H1 (cell line): ENCODE measurements around the gene MICU1. TPM values are rescaled to one million over a fixed set of nuclear protein-coding genes. Genes with fewer than 3 reads are reported as not detected.

ENCODE experiments used
- CTCF ChIA-PET: fragments of 300-600 bp; sonication (Branson Sonifier 250); formaldehyde crosslinking; loops from one replicate; lab custom pipeline; 2021; ENCODE audit not compliant: partially characterized antibody; lab: Charles Lee
- POLR2A ChIA-PET: fragments of 300-600 bp; sonication (Branson Sonifier 250); formaldehyde crosslinking; loops from one replicate; lab custom pipeline; 2021; ENCODE audit warnings: inconsistent platforms; ENCODE audit not compliant: partially characterized antibody; lab: Charles Lee
- DNase-seq, 2 experiments: peaks; one replicate each; pipeline versions ENCODE4 v3.0.0 to v3.0.0-alpha.2; 2010 to 2022; ENCODE audit warnings: low spot score in 2 of 2, low read depth in 1 of 2, mixed read lengths in 1 of 2
- FAIRE-seq: peaks from 2 replicates; lab custom pipeline; 2011; peaks lifted over from hg19 to GRCh38; lab: Jason Lieb, UNC
- H2AFZ ChIP-seq: 2 replicates; pipeline ENCODE4 v1.8.1; 2012; ENCODE audit warnings: low read length, inconsistent platforms
- H2AK5ac ChIP-seq: 2 replicates; pipeline ENCODE4 v1.6.1; 2013; ENCODE audit warnings: low read depth, low read length
- H2BK120ac ChIP-seq: replicated peaks from 2 replicates; pipeline ENCODE3; 2013; ENCODE audit warnings: low read depth, low read length, inconsistent platforms
- H2BK12ac ChIP-seq: 2 replicates; pipeline ENCODE4 v1.6.1; 2013; ENCODE audit warnings: low read depth, low read length
- H2BK15ac ChIP-seq: 2 replicates; pipeline ENCODE4 v1.6.1; 2013; ENCODE audit warnings: low read length
- H2BK20ac ChIP-seq: 2 replicates; pipeline ENCODE4 v1.6.1; 2013; ENCODE audit warnings: low read length
- H2BK5ac ChIP-seq: 2 replicates; pipeline ENCODE4 v1.6.1; 2013; ENCODE audit warnings: low read depth, low read length
- H3K14ac ChIP-seq: 2 replicates; pipeline ENCODE4 v1.6.1; 2013; ENCODE audit warnings: inconsistent platforms; ENCODE audit not compliant: insufficient read length
- H3K18ac ChIP-seq: 2 replicates; pipeline ENCODE4 v1.6.1; 2013; ENCODE audit warnings: low read length; ENCODE audit errors: extremely low read depth
- H3K23ac ChIP-seq: 2 replicates; pipeline ENCODE4 v1.6.1; 2013; ENCODE audit warnings: inconsistent platforms; ENCODE audit not compliant: insufficient read length
- H3K23me2 ChIP-seq: 2 replicates; pipeline ENCODE4 v1.6.1; 2013; ENCODE audit warnings: low read depth, low read length
- H3K27ac ChIP-seq: 2 replicates; pipeline ENCODE4 v1.6.1; 2011; ENCODE audit warnings: low read depth, low read length, inconsistent platforms
- H3K27me3 ChIP-seq, 4 experiments: replicated peaks in 1 of 4; 1 replicate in 1 of 4; 2 replicates in 3 of 4; pipeline versions ENCODE4 v1.6.1 to v1.8.1; 2011 to 2013; ENCODE audit warnings: low read length in 3 of 4, mild to moderate bottlenecking in 3 of 4, inconsistent platforms in 2 of 4, mixed read lengths in 2 of 4, moderate library complexity in 1 of 4; ENCODE audit not compliant: control insufficient read depth in 3 of 4, insufficient read depth in 3 of 4; ENCODE audit errors: extremely low read depth in 1 of 4
- H3K36me3 ChIP-seq, 4 experiments: 2 replicates each; pipeline versions ENCODE4 v1.6.1 to v1.8.1; 2011 to 2013; ENCODE audit warnings: mild to moderate bottlenecking in 4 of 4, low read length in 3 of 4, moderate library complexity in 2 of 4, control low read depth in 1 of 4, inconsistent platforms in 1 of 4; ENCODE audit not compliant: insufficient read depth in 4 of 4, control insufficient read depth in 2 of 4
- H3K4ac ChIP-seq: replicated peaks from 2 replicates; pipeline ENCODE3; 2013; ENCODE audit warnings: low read length, low read depth, mixed read lengths, inconsistent platforms; ENCODE audit not compliant: insufficient read length
- H3K4me1 ChIP-seq, 4 experiments: replicated peaks in 1 of 4; 1 replicate in 1 of 4; 2 replicates in 3 of 4; pipeline versions ENCODE4 v1.6.1 to v1.8.1; 2011 to 2013; ENCODE audit warnings: low read length in 3 of 4, inconsistent platforms in 2 of 4, mixed read lengths in 1 of 4; ENCODE audit not compliant: insufficient read depth in 4 of 4, control insufficient read depth in 3 of 4
- H3K4me2 ChIP-seq, 2 experiments: 2 replicates each; pipeline versions ENCODE4 v1.6.1 to v1.8.1; 2011 to 2013; ENCODE audit warnings: low read depth in 2 of 2, low read length in 2 of 2, control low read depth in 1 of 2, inconsistent platforms in 1 of 2, mild to moderate bottlenecking in 1 of 2; ENCODE audit not compliant: insufficient read depth in 1 of 2
- H3K4me3 ChIP-seq, 4 experiments: fragments of 200-600, 300-600 bp in 1 of 4; sonication (generic), shearing (Covaris generic), sonication (Bioruptor Twin) in 1 of 4; 2 replicates each; pipeline versions ENCODE4 v1.5.1 to v1.8.1; 2011 to 2016; ENCODE audit warnings: low read length in 4 of 4, low read depth in 3 of 4, control low read depth in 2 of 4, inconsistent platforms in 2 of 4, mild to moderate bottlenecking in 2 of 4, mixed read lengths in 1 of 4, moderate library complexity in 1 of 4; ENCODE audit not compliant: insufficient read depth in 2 of 4; ENCODE audit errors: extremely low read depth in 1 of 4
- H3K56ac ChIP-seq: replicated peaks from 2 replicates; pipeline ENCODE3; 2013; ENCODE audit warnings: low read depth, mild to moderate bottlenecking, mixed read lengths, low read length, inconsistent platforms; ENCODE audit not compliant: insufficient read length
- H3K79me1 ChIP-seq: 2 replicates; pipeline ENCODE4 v1.6.1; 2013; ENCODE audit warnings: low read depth, low read length, control low read depth
- H3K79me2 ChIP-seq, 2 experiments: 2 replicates each; pipeline versions ENCODE4 v1.6.1 to v1.8.1; 2012 to 2013; ENCODE audit warnings: low read length in 2 of 2, mild to moderate bottlenecking in 2 of 2, inconsistent platforms in 1 of 2; ENCODE audit not compliant: insufficient read depth in 2 of 2, control insufficient read depth in 1 of 2
- H3K9ac ChIP-seq, 4 experiments: replicated peaks in 1 of 4; 1 replicate in 1 of 4; 2 replicates in 3 of 4; pipeline versions ENCODE4 v1.6.1 to v1.8.1; 2011 to 2013; ENCODE audit warnings: low read depth in 3 of 4, low read length in 3 of 4, control low read depth in 2 of 4, mild to moderate bottlenecking in 2 of 4, moderate library complexity in 2 of 4, inconsistent platforms in 1 of 4; ENCODE audit errors: extremely low read depth in 1 of 4
- H3K9me3 ChIP-seq, 2 experiments: 2 replicates each; pipeline versions ENCODE4 v1.6.1 to v1.8.1; 2012 to 2013; ENCODE audit warnings: mild to moderate bottlenecking in 2 of 2, moderate library complexity in 2 of 2, control low read depth in 1 of 2, inconsistent platforms in 1 of 2, low read depth in 1 of 2, low read length in 1 of 2, mixed read lengths in 1 of 2; ENCODE audit not compliant: insufficient read depth in 2 of 2
- H4K20me1 ChIP-seq, 2 experiments: replicated peaks in 1 of 2; 2 replicates each; pipeline versions ENCODE3 to v1.8.1; 2011 to 2013; ENCODE audit warnings: inconsistent platforms in 2 of 2, low read length in 2 of 2, mild to moderate bottlenecking in 1 of 2; ENCODE audit not compliant: insufficient read depth in 2 of 2, control insufficient read depth in 1 of 2
- H4K5ac ChIP-seq: 2 replicates; pipeline ENCODE4 v1.6.1; 2013; ENCODE audit warnings: low read length, low read depth, mixed read lengths, inconsistent platforms; ENCODE audit not compliant: insufficient read length
- H4K8ac ChIP-seq: 2 replicates; pipeline ENCODE4 v1.8.0; 2013; ENCODE audit warnings: mild to moderate bottlenecking, moderate library complexity, low read length, inconsistent platforms; ENCODE audit not compliant: insufficient read depth; ENCODE audit errors: extremely low read depth
- H4K91ac ChIP-seq: replicated peaks from 2 replicates; pipeline ENCODE3; 2013; ENCODE audit warnings: low read length, mixed read lengths, inconsistent platforms; ENCODE audit not compliant: insufficient read length
- BACH1 ChIP-seq: IDR thresholded peaks from 2 replicates; pipeline ENCODE4 v1.6.1; 2012; ENCODE audit warnings: low read length, improper control_type of control experiment
- CBX5 ChIP-seq: fragments of 300-800, 300-1000 bp; sonication (generic); IDR thresholded peaks from 2 replicates; pipeline ENCODE4 v1.7.1; 2016; ENCODE audit warnings: antibody characterized with exemption, low read length, low read depth
- CBX8 ChIP-seq: fragments of 300-800, 300-1000 bp; sonication (generic); IDR thresholded peaks from 2 replicates; pipeline ENCODE4 v1.7.1; 2016; ENCODE audit warnings: low read depth, low read length, borderline replicate concordance
- CEBPB ChIP-seq: IDR thresholded peaks from 2 replicates; pipeline ENCODE4 v1.6.1; 2012; ENCODE audit warnings: low read depth, low read length
- E2F6 ChIP-seq: IDR thresholded peaks from 2 replicates; pipeline ENCODE4 v1.6.1; 2012; ENCODE audit warnings: inconsistent platforms
- EGR1 ChIP-seq: IDR thresholded peaks from 2 replicates; pipeline ENCODE4 v1.6.1; 2011; ENCODE audit warnings: low read depth, low read length, borderline replicate concordance
- EP300 ChIP-seq, 2 experiments: IDR thresholded peaks; 1 replicate in 1 of 2; 2 replicates in 1 of 2; pipeline ENCODE4 v1.6.1; 2011 to 2012; ENCODE audit warnings: low read depth in 2 of 2, low read length in 2 of 2, mild to moderate bottlenecking in 2 of 2, borderline replicate concordance in 1 of 2, inconsistent platforms in 1 of 2, moderate library complexity in 1 of 2
- GTF2F1 ChIP-seq: IDR thresholded peaks from 2 replicates; pipeline ENCODE4 v1.6.1; 2012; ENCODE audit warnings: low read depth, low read length, improper control_type of control experiment, borderline replicate concordance
- MAFK ChIP-seq: IDR thresholded peaks from 2 replicates; pipeline ENCODE4 v1.6.1; 2012; ENCODE audit warnings: low read depth, mild to moderate bottlenecking, improper control_type of control experiment, low read length
- MAX ChIP-seq: IDR thresholded peaks from 2 replicates; pipeline ENCODE4 v1.6.1; 2012; ENCODE audit warnings: inconsistent platforms
- POLR2A ChIP-seq, 2 experiments: IDR thresholded peaks; 1 replicate in 1 of 2; 2 replicates in 1 of 2; pipeline ENCODE4 v1.6.1; 2011; ENCODE audit warnings: low read depth in 2 of 2, low read length in 2 of 2, mild to moderate bottlenecking in 2 of 2; ENCODE audit errors: control extremely low read depth in 1 of 2
- SAP30 ChIP-seq: fragments of 300-600 bp; sonication (generic); IDR thresholded peaks from 2 replicates; pipeline ENCODE4 v1.7.1; 2012; ENCODE audit warnings: low read length, moderate library complexity, mild to moderate bottlenecking, inconsistent platforms; ENCODE audit not compliant: insufficient read depth, insufficient replicate concordance
- YY1 ChIP-seq: IDR thresholded peaks from 2 replicates; pipeline ENCODE4 v1.6.1; 2011; ENCODE audit warnings: low read depth, mild to moderate bottlenecking, low read length
- ZNF274 ChIP-seq: IDR thresholded peaks from 2 replicates; pipeline ENCODE4 v1.7.0; 2012; ENCODE audit warnings: low read length, borderline replicate concordance; ENCODE audit errors: extremely low read depth
- WGBS, 2 experiments: shearing (Covaris generic) in 1 of 2; methylation state at CpG; one replicate each; pipeline versions ENCODE4 v1.1.6 to v1.1.7; 2013 to 2015; ENCODE audit warnings: low lambda C conversion rate in 2 of 2, mixed read lengths in 2 of 2, inconsistent platforms in 1 of 2, low coverage in 1 of 2, missing lambda C conversion rate in 1 of 2; ENCODE audit not compliant: insufficient replicate concordance in 2 of 2, insufficient coverage in 1 of 2, insufficient read length in 1 of 2; ENCODE audit errors: extremely low coverage in 1 of 2, missing lambda C conversion rate in 1 of 2; 5-methylcytosine and 5-hydroxymethylcytosine counted together
- polyA plus RNA-seq, 7 experiments: library from polyadenylated mRNA; depleted of rRNA in 3 of 7; stranded (reverse) in 5 of 7; unstranded in 2 of 7; fragments of >200 nt in 5 of 7; fragments of 200-250 nt in 2 of 7; gene quantifications; 1 replicate in 5 of 7; 2 replicates in 1 of 7; 4 replicates in 1 of 7; pipeline versions ENCODE4 v1.2.1 to v1.2.3, GENCODE V29; 2011 to 2013; ENCODE audit warnings: missing spikeins in 2 of 7, mixed read lengths in 2 of 7
- total RNA-seq: library from RNA; stranded (reverse); fragmentation: NEBNext Ultra II Directional; extraction: Animal tissue kit (Norgen Biotek cat#: 25700); gene quantifications from 2 replicates; pipeline ENCODE4 v1.2.1, GENCODE V29; 2021

MICU1 gene
- total and polyA plus RNA-seq, 2 of the 8 experiments (the other 6 are each of a cell fraction or from before 2014, with no cell fraction given): 18.0 to 36.7 TPM

DNA sequence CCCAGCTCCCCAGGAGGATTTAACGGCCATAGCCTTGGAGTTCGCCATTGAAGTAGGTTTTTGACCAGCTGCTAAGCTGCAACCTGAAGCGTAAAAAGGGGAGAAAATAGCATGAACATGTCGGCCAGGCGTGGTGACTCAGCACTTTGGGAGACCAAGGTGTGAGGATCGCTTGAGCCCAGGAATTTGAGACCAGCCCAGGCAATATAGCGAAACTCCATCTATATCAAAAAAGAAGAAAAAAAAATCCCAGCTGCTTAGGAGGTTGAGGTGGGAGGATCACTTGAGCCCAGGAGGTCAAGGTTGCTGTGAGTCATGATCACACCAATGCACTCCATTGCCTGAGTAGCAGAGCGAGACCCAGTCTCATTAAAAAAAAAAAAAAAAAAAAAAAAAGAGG, 33.8 kb upstream of the MICU1 start:
- Histone ChIP-seq H3K56ac (no peak overlapping the region), H3K23me2 (no peaks in the 10 kb centered on the region), H3K27ac (no peak overlapping the region), H3K9me3 (no peaks in the 10 kb centered on the region), H4K5ac (no peak overlapping the region), H3K14ac (no peak overlapping the region), H3K79me2 (no peaks in the 10 kb centered on the region), H4K20me1 (no peaks in the 10 kb centered on the region), H2BK120ac (no peak overlapping the region), H2BK20ac (no peak overlapping the region), H2BK15ac (no peak overlapping the region), H4K8ac (no peak overlapping the region), H3K36me3 (no peaks in the 10 kb centered on the region), H3K23ac (no peak overlapping the region), H3K4me3 (no peak overlapping the region), H3K4me2 (no peak overlapping the region), H3K4me1 (no peaks in the 10 kb centered on the region), H3K79me1 (no peaks in the 10 kb centered on the region), H2BK5ac (peak overlapping the region; percentile 69; the same call in 1 of the 2 replicates), H3K27me3 (no peaks in the 10 kb centered on the region), H2AK5ac (no peak overlapping the region), H3K4ac (no peak overlapping the region), H4K91ac (peak overlapping the region; percentile 75), H2AFZ (no peak overlapping the region), H3K9ac (no peak overlapping the region), H2BK12ac (peak overlapping the region; percentile 80; the same call in 1 of the 2 replicates), H3K18ac (no peak overlapping the region)
- FAIRE-seq: no peak
- DNase-seq: no peak
- ChIA-PET CTCF (interaction anchor here (1.2 kb wide), 1 partner anchor 175 kb away, joined by 3 read pairs; no protein-coding TSS in a partner anchor), POLR2A (interaction anchor here (0.8 kb wide), 1 partner anchor 240 kb away, joined by 3 read pairs; no protein-coding TSS in a partner anchor)
- TF ChIP-seq SAP30 (no peak), MAX (0 out of 2 replicates have a peak, but pooled peaks have one; percentile 19), CBX8 (no peak), CBX5 (no peak), ZNF274 (no peak), CEBPB (no peak), GTF2F1 (no peak), EGR1 (no peak), POLR2A (IDR thresholded peaks at IDR 0.05; ENCODE audit: control extremely low read depth in 1 of 2, low read depth in 2 of 2, low read length in 2 of 2) (no peak), BACH1 (peak; percentile 92), YY1 (no peak), EP300 (IDR thresholded peaks at IDR 0.05; ENCODE audit: borderline replicate concordance in 1 of 2, low read depth in 2 of 2, low read length in 2 of 2) (no peak), MAFK (peak; percentile 77), E2F6 (peak; percentile 41; the same call in 1 of the 2 replicates)
- WGBS, 2 experiments: 92% methylated on average over 8 of the region's 8 CpGs; no CpG with 5 or more reads in 1 of the 2 experiments
